B cell (primary cell): ENCODE data around the gene SRPK1. TPM values are rescaled to one million over a fixed set of nuclear protein-coding genes. Genes with fewer than 3 reads are reported as not detected.

ENCODE experiments used
- ATAC-seq: fragments of 200-7000 bp; cut with Tn5 transposase; one replicate; pipeline ENCODE4 v1.10.0; 2021; ENCODE audit warnings: low read depth, mild to moderate bottlenecking, moderate number of reproducible peaks, moderate library complexity
- CTCF ChIA-PET: fragments of 350-600 bp; sonication (Branson Sonifier 250); formaldehyde crosslinking; loops from one replicate; lab custom pipeline; 2021; ENCODE audit warnings: antibody characterized with exemption, inconsistent platforms; lab: Charles Lee
- POLR2A ChIA-PET: fragments of 350-600 bp; sonication (Branson Sonifier 250); formaldehyde crosslinking; loops from one replicate; lab custom pipeline; 2021; ENCODE audit warnings: antibody characterized with exemption; lab: Charles Lee
- DNase-seq: peaks from one replicate; pipeline ENCODE4 v3.0.0; 2013
- H2AFZ ChIP-seq: 2 replicates; pipeline ENCODE4 v1.6.1; 2012; ENCODE audit warnings: mild to moderate bottlenecking, low read depth, low read length; ENCODE audit not compliant: insufficient read depth, poor library complexity, severe bottlenecking
- H3K27ac ChIP-seq, 2 donors: 1 replicate in 1 of 2; 2 replicates in 1 of 2; pipeline ENCODE4 v1.5.1; 2012 to 2013; ENCODE audit warnings: low read length in 2 of 2, mild to moderate bottlenecking in 2 of 2, moderate library complexity in 1 of 2
- H3K27me3 ChIP-seq, 4 experiments: fragments of 200-600 bp in 1 of 4; sonication (generic) in 1 of 4; replicated peaks in 1 of 4; 1 replicate in 2 of 4; 2 replicates in 2 of 4; pipeline versions ENCODE4 v1.6.1 to v1.7.0; 2013 to 2016; ENCODE audit warnings: low read length in 3 of 4, mild to moderate bottlenecking in 2 of 4, mixed read lengths in 1 of 4, moderate library complexity in 1 of 4; ENCODE audit not compliant: insufficient read depth in 4 of 4, control insufficient read depth in 3 of 4; ENCODE audit errors: control extremely low read depth in 1 of 4
- H3K36me3 ChIP-seq, 2 experiments: replicated peaks in 1 of 2; 1 replicate in 1 of 2; 2 replicates in 1 of 2; pipeline versions ENCODE4 v1.6.1 to v1.7.1; 2013; ENCODE audit warnings: low read length in 1 of 2; ENCODE audit not compliant: insufficient read depth in 2 of 2, control insufficient read depth in 1 of 2; ENCODE audit errors: control extremely low read depth in 1 of 2, extremely low read depth in 1 of 2
- H3K4me1 ChIP-seq, 2 donors: fragments of 200-600 bp in 1 of 2; sonication (generic) in 1 of 2; 1 replicate in 1 of 2; 2 replicates in 1 of 2; pipeline versions ENCODE4 v1.5.1 to v1.6.1; 2013 to 2017; ENCODE audit warnings: low read length in 2 of 2; ENCODE audit not compliant: control insufficient read depth in 2 of 2, insufficient read depth in 2 of 2
- H3K4me2 ChIP-seq: replicated peaks from 2 replicates; pipeline ENCODE3; 2012; ENCODE audit warnings: mild to moderate bottlenecking, low read depth, low read length; ENCODE audit not compliant: poor library complexity, severe bottlenecking
- H3K4me3 ChIP-seq, 5 experiments: fragments of 200-600 bp in 1 of 5; sonication (generic) in 1 of 5; 1 replicate in 3 of 5; 2 replicates in 2 of 5; pipeline versions ENCODE4 v1.5.1 to v1.7.0; 2011 to 2016; ENCODE audit warnings: low read length in 4 of 5, mild to moderate bottlenecking in 4 of 5, low read depth in 2 of 5, control low read depth in 1 of 5, moderate library complexity in 1 of 5; ENCODE audit not compliant: insufficient read depth in 1 of 5; ENCODE audit errors: control extremely low read depth in 1 of 5, extremely low read depth in 1 of 5
- H3K79me2 ChIP-seq: fragments of 200-600 bp; sonication (generic); one replicate; pipeline ENCODE4 v1.6.0; 2016; ENCODE audit warnings: low read length; ENCODE audit not compliant: control insufficient read depth, insufficient read depth
- H3K9ac ChIP-seq: fragments of 200-600 bp; sonication (generic); 2 replicates; pipeline ENCODE4 v1.6.1; 2017; ENCODE audit warnings: mild to moderate bottlenecking, low read length, moderate library complexity
- H3K9me3 ChIP-seq, 3 donors: one replicate each; pipeline versions ENCODE4 v1.6.1 to v1.7.1; 2013; ENCODE audit warnings: low read length in 2 of 3; ENCODE audit not compliant: control insufficient read depth in 2 of 3, insufficient read depth in 1 of 3; ENCODE audit errors: control extremely low read depth in 1 of 3
- H4K20me1 ChIP-seq: 2 replicates; pipeline ENCODE4 v1.6.0; 2012; ENCODE audit warnings: mild to moderate bottlenecking, low read length; ENCODE audit not compliant: insufficient read depth, control insufficient read depth, poor library complexity, severe bottlenecking
- H3K27ac Mint-ChIP-seq: one replicate; pipeline ENCODE4 v1.8.0; 2021; ENCODE audit warnings: mixed read lengths
- H3K27me3 Mint-ChIP-seq: one replicate; pipeline ENCODE4 v1.8.0; 2021; ENCODE audit warnings: mixed read lengths
- H3K4me1 Mint-ChIP-seq: one replicate; pipeline ENCODE4 v1.8.0; 2021; ENCODE audit warnings: mixed read lengths
- H3K4me3 Mint-ChIP-seq: one replicate; pipeline ENCODE4 v1.8.0; 2021; ENCODE audit warnings: mixed read lengths
- H3K9me3 Mint-ChIP-seq: one replicate; pipeline ENCODE4 v1.8.0; 2022; ENCODE audit warnings: mixed read lengths; ENCODE audit not compliant: insufficient read depth
- CTCF ChIP-seq: fragments of 200-600 bp; IDR thresholded peaks from one replicate; pipeline ENCODE4 v1.8.0; 2022; ENCODE audit warnings: antibody characterized with exemption, mild to moderate bottlenecking
- EZH2 ChIP-seq: IDR thresholded peaks from 2 replicates; pipeline ENCODE4 v1.6.1; 2012; ENCODE audit warnings: borderline replicate concordance, low read depth, mild to moderate bottlenecking, moderate library complexity, low read length; ENCODE audit not compliant: insufficient read depth, poor library complexity, severe bottlenecking
- WGBS: methylation state at CpG from one replicate; pipeline ENCODE4 v1.1.5; 2013; ENCODE audit warnings: missing lambda C conversion rate; ENCODE audit not compliant: insufficient coverage; 5-methylcytosine and 5-hydroxymethylcytosine counted together
- intact Hi-C: fragments of 100-400 bp; cut with micrococcal nuclease; formaldehyde crosslinking; loops from one replicate; pipeline ENCODE4 v1.10.0; 2022
- polyA plus RNA-seq: library from polyadenylated mRNA; depleted of rRNA; stranded (reverse); fragments of >200 nt; gene quantifications from 2 replicates; pipeline ENCODE4 v1.2.3, GENCODE V29; 2012
- total RNA-seq, 2 donors: library from RNA; stranded (reverse); fragments of 120-200 nt in 1 of 2; gene quantifications; 1 replicate in 1 of 2; 2 replicates in 1 of 2; pipeline versions ENCODE4 v1.2.3 to v1.2.4, GENCODE V29; 2013 to 2022

Gene SRPK1
- total and polyA plus RNA-seq, 2 donors (not counting 1 experiment from before 2014, with no cell fraction given), result 9.7 to 53.3 TPM

- no peaks in the 10 kb centered on the region for H3K36me3 ChIP-seq
- H3K9ac ChIP-seq, result no peak overlapping the region
- H3K27me3 ChIP-seq, result peaks cover 0 to 26% (median 14%) of the 10 kb centered on the region in 4 experiments
- no peak for DNase-seq
- ATAC-seq, result no peak
- no peak overlapping the region for H3K4me3 ChIP-seq
- Mint-ChIP-seq H3K4me1 (no peaks in the 10 kb centered on the region), H3K27ac (no peak overlapping the region), H3K9me3 (no peaks in the 10 kb centered on the region), H3K4me3 (no peak overlapping the region), H3K27me3 (peaks cover 58% of the 10 kb centered on the region)
- 53% methylated on average over 2 of the region's 4 CpGs for WGBS
- TF ChIP-seq CTCF, result no peak
- no peak for TF ChIP-seq EZH2
- H3K79me2 ChIP-seq, result no peaks in the 10 kb centered on the region
- H3K4me1 ChIP-seq, result peaks cover 0 to 4% of the 10 kb centered on the region in 2 donors
- no peak overlapping the region for H2AFZ ChIP-seq
- H3K9me3 ChIP-seq, result peaks cover 0 to 12% (median 0%) of the 10 kb centered on the region in 3 donors
- ChIA-PET CTCF (interaction anchor here (0.8 kb wide), 1 partner anchor 52 kb away, joined by 3 read pairs; the partner anchor contains the start of gene ARMC12), POLR2A (no interaction called here)
- intact Hi-C loops, result no loop called here
- no peak overlapping the region for H3K27ac ChIP-seq
- H3K4me2 ChIP-seq, result no peak overlapping the region
- no peaks in the 10 kb centered on the region for H4K20me1 ChIP-seq
Observed at GRCh38 chr6:35788423-35788982, 132.4 kb downstream of the SRPK1 start.
